Islet precursor cell (in vitro differentiated cells): ENCODE data around the gene DIRAS1.
A peak's percentile ranks its signal among the peaks of the same experiment; 100 is the strongest.

ENCODE experiments used
- DNase-seq: peaks from one replicate; pipeline ENCODE4 v3.0.0-alpha.2; 2018

Gene DIRAS1

GRCh38 chr19:2754659-2755447, 33.7 kb upstream of the DIRAS1 start:
- DNase-seq: no peak

GRCh38 chr19:2751438-2751830, 30.3 kb upstream of the DIRAS1 start:
- DNase-seq: no peak

- no peak for DNase-seq
Measured at GRCh38 chr19:2750808-2751437, 29.8 kb upstream of the DIRAS1 start.

GRCh38 chr19:2747349-2747748, 26.2 kb upstream of the DIRAS1 start:
- no peak for DNase-seq

- no peak for DNase-seq
Measured at GRCh38 chr19:2744113-2744512, 22.9 kb upstream of the DIRAS1 start.

- no peak for DNase-seq
Measured at GRCh38 chr19:2743099-2743498, 21.9 kb upstream of the DIRAS1 start.

- no peak for DNase-seq
Measured at GRCh38 chr19:2740314-2740656, 19.1 kb upstream of the DIRAS1 start.

GRCh38 chr19:2739602-2740313, 18.6 kb upstream of the DIRAS1 start, which contains the start of gene SLC39A3:
SLC39A3 (minus strand) TSS chr19:2740017; CDS start chr19:2737257, 2,760 bp downstream.
- DNase-seq: peak; percentile 99

- no peak for DNase-seq
Measured at GRCh38 chr19:2736550-2737190, 15.5 kb upstream of the DIRAS1 start.

GRCh38 chr19:2735374-2735773, 14.2 kb upstream of the DIRAS1 start:
- DNase-seq: no peak

GRCh38 chr19:2734589-2735288, 13.6 kb upstream of the DIRAS1 start:
- DNase-seq: no peak

- no peak for DNase-seq
Measured at GRCh38 chr19:2733930-2734588, 12.9 kb upstream of the DIRAS1 start.

GRCh38 chr19:2732883-2733282, 11.7 kb upstream of the DIRAS1 start:
- DNase-seq: no peak

- DNase-seq: no peak
Measured at GRCh38 chr19:2732157-2732725, 11.1 kb upstream of the DIRAS1 start.

GRCh38 chr19:2731181-2731995, 10.2 kb upstream of the DIRAS1 start:
- no peak for DNase-seq

- DNase-seq: no peak
Measured at GRCh38 chr19:2729943-2730818, 9.0 kb upstream of the DIRAS1 start.

GRCh38 chr19:2728783-2729387, 7.7 kb upstream of the DIRAS1 start:
- peak; percentile 46 for DNase-seq

GRCh38 chr19:2727640-2727944, 6.4 kb upstream of the DIRAS1 start:
- no peak for DNase-seq

GRCh38 chr19:2726904-2727639, 5.9 kb upstream of the DIRAS1 start:
- peak; percentile 73 for DNase-seq
